NT2/D1 (cell line): ENCODE results near the gene AOAH.

ENCODE experiments used
- SUZ12 ChIP-seq: IDR thresholded peaks from 2 replicates; pipeline ENCODE4 v1.6.1; 2011; ENCODE audit not compliant: insufficient read length, insufficient read depth; ENCODE audit errors: extremely low read depth
- YY1 ChIP-seq: IDR thresholded peaks from 2 replicates; pipeline ENCODE4 v1.6.1; 2011; ENCODE audit not compliant: insufficient read length, insufficient read depth
- ZNF274 ChIP-seq: IDR thresholded peaks from 2 replicates; pipeline ENCODE4 v1.6.1; 2011; ENCODE audit warnings: mild to moderate bottlenecking, low read depth, low read length

DNA sequence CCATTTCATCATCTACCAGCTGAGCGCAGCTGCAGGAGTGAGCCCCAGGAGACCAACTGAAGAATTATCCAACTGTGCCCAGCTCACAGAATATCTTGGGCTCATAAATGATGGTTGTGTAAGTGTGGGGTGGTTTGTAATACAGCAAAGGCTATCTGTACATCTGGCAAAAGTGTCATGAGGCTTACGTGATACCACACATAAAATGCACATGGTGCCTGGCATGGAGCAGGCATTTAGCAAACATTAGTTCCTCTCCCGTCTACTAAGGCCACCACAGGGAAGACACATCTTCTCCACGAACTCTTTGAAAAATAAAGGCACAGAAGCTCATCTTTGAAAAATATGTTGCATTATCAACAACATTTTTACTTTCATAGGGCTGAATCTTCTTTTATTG is 32.3 kb downstream of the AOAH start:
- TF ChIP-seq ZNF274 (no peak), SUZ12 (no peak), YY1 (no peak)
